Upper lobe of left lung (tissue), 6 donors: ENCODE data around the gene PCGF3. TPM values are rescaled to one million over a fixed set of nuclear protein-coding genes. Genes with fewer than 3 reads are reported as not detected.
A peak's percentile ranks its signal among the peaks of the same experiment; 100 is the strongest.

Experiments used
- ATAC-seq, 2 donors: fragments of 200-7000 bp; cut with Tn5 transposase; one replicate each; pipeline ENCODE4 v1.9.1; 2022; ENCODE audit warnings: mild to moderate bottlenecking in 2 of 2, moderate library complexity in 2 of 2; ENCODE audit not compliant: low FRiP score in 2 of 2
- DNase-seq, 2 donors: peaks; one replicate each; pipeline ENCODE4 v3.0.0-alpha.2; 2019 to 2020
- H3K27ac ChIP-seq, 4 donors: fragments of 200-600 bp; sonication (generic); one replicate each; pipeline ENCODE4 v1.5.1; 2016 to 2019
- H3K27me3 ChIP-seq, 4 donors: fragments of 200-600 bp; sonication (generic); one replicate each; pipeline ENCODE4 v1.5.1; 2017 to 2019
- H3K36me3 ChIP-seq, 4 donors: fragments of 200-600 bp; sonication (generic); one replicate each; pipeline ENCODE4 v1.5.1; 2016 to 2019
- H3K4me1 ChIP-seq, 4 donors: fragments of 200-600 bp; sonication (generic); one replicate each; pipeline ENCODE4 v1.5.1; 2018 to 2019
- H3K4me3 ChIP-seq, 4 donors: fragments of 200-600 bp; sonication (generic); one replicate each; pipeline ENCODE4 v1.5.1; 2017 to 2019; ENCODE audit warnings: mild to moderate bottlenecking in 2 of 4, moderate library complexity in 1 of 4
- H3K9me3 ChIP-seq, 4 donors: fragments of 200-600 bp; sonication (generic); one replicate each; pipeline ENCODE4 v1.5.1; 2018 to 2019
- CTCF ChIP-seq, 6 experiments: fragments of 450-650 bp in 4 of 6; fragments of 200-600 bp in 2 of 6; sonication (generic) in 2 of 6; IDR thresholded peaks; one replicate each; pipeline ENCODE4 v1.5.1; 2016 to 2019; ENCODE audit warnings: antibody characterized with exemption in 6 of 6
- EP300 ChIP-seq, 4 donors: sonication (generic); formaldehyde crosslinking; IDR thresholded peaks; one replicate each; pipeline ENCODE4 v1.5.1; 2017; ENCODE audit warnings: antibody characterized with exemption in 4 of 4, control low read depth in 2 of 4
- POLR2A ChIP-seq, 4 donors: fragments of 450-650 bp; IDR thresholded peaks; one replicate each; pipeline ENCODE4 v1.5.1; 2016 to 2017; ENCODE audit warnings: antibody characterized with exemption in 4 of 4, mild to moderate bottlenecking in 2 of 4
- POLR2AphosphoS5 ChIP-seq, 2 donors: sonication (generic); formaldehyde crosslinking; IDR thresholded peaks; one replicate each; pipeline ENCODE4 v1.5.1; 2017; ENCODE audit warnings: antibody characterized with exemption in 2 of 2
- WGBS, 2 donors: methylation state at CpG; one replicate each; pipeline ENCODE4 v1.1.5; 2017 to 2018; 5-methylcytosine and 5-hydroxymethylcytosine counted together
- total RNA-seq, 6 donors: library from RNA; depleted of rRNA in 4 of 6; stranded (reverse); fragments of >200 nt in 4 of 6; gene quantifications; one replicate each; pipeline versions ENCODE4 v1.1.0 to v1.2.1, GENCODE V29; 2016 to 2021
- donor health status: DM: no; HTN: no; CAD: no; lungs with moderate emphysema.
- donor health status: DM: no; HTN: yes; CAD: no; lungs with severe emphysema.

PCGF3 gene
- total RNA-seq, 6 donors from 2014 or later = 36.4 to 150 (median 41.0) TPM

GRCh38 chr4:680928-681645 is 24.5 kb upstream of the PCGF3 start:
- Histone ChIP-seq H3K27me3 (no peaks in the 10 kb centered on the region), H3K27ac (peak overlapping the region in 2 of 4 donors; percentile 37 to 54), H3K36me3 (no peaks in the 10 kb centered on the region), H3K4me1 (peaks cover 21 to 37% (median 26%) of the 10 kb centered on the region in 4 donors), H3K9me3 (no peaks in the 10 kb centered on the region), H3K4me3 (peak overlapping the region; percentile 49 to 64 (median 57))
- 1% methylated on average over 35 of the region's 62 CpGs; no CpG with 5 or more reads in 1 of the 2 donors for WGBS, 2 donors
- peak in 1 of 2 donors; percentile 77 for ATAC-seq
- TF ChIP-seq CTCF (IDR thresholded peaks at IDR 0.05) (no peak), POLR2AphosphoS5 (IDR thresholded peaks at IDR 0.05) (no peak), POLR2A (IDR thresholded peaks at IDR 0.05) (peak in 1 of 4 donors; percentile 27), EP300 (IDR thresholded peaks at IDR 0.05) (no peak)
- DNase-seq = peak; percentile 55 to 93

GRCh38 chr4:681736-682451 is 23.7 kb upstream of the PCGF3 start:
- peak overlapping the region in 3 of 4 donors; percentile 29 to 56 (median 31) for H3K4me3 ChIP-seq
- H3K9me3 ChIP-seq = no peaks in the 10 kb centered on the region
- ATAC-seq = no peak
- H3K4me1 ChIP-seq = peaks cover 24 to 44% (median 30%) of the 10 kb centered on the region in 4 donors
- DNase-seq = peak; percentile 56 to 92
- no peaks in the 10 kb centered on the region for H3K27me3 ChIP-seq
- peaks cover 0 to 5% (median 0%) of the 10 kb centered on the region in 4 donors for H3K36me3 ChIP-seq
- H3K27ac ChIP-seq = no peak overlapping the region
- WGBS, 2 donors = 89% methylated on average over 35 of the region's 58 CpGs; no CpG with 5 or more reads in 1 of the 2 donors
- TF ChIP-seq POLR2AphosphoS5 (IDR thresholded peaks at IDR 0.05) = no peak
- TF ChIP-seq CTCF (IDR thresholded peaks at IDR 0.05) = no peak
- no peak for TF ChIP-seq POLR2A (IDR thresholded peaks at IDR 0.05)
- TF ChIP-seq EP300 (IDR thresholded peaks at IDR 0.05) = no peak

- TF ChIP-seq POLR2AphosphoS5 (IDR thresholded peaks at IDR 0.05) (no peak), POLR2A (IDR thresholded peaks at IDR 0.05) (no peak), CTCF (IDR thresholded peaks at IDR 0.05) (no peak), EP300 (IDR thresholded peaks at IDR 0.05) (no peak)
- DNase-seq = peak in 1 of 2 donors; percentile 71
Measured at GRCh38 chr4:682490-683172, 23.0 kb upstream of the PCGF3 start.

GRCh38 chr4:683247-683897 is 22.3 kb upstream of the PCGF3 start:
- no peak overlapping the region for H3K4me3 ChIP-seq
- H3K4me1 ChIP-seq = peaks cover 39 to 59% (median 44%) of the 10 kb centered on the region in 4 donors
- peak in 1 of 2 donors; percentile 58 for DNase-seq
- H3K9me3 ChIP-seq = no peaks in the 10 kb centered on the region
- ATAC-seq = no peak
- WGBS, 2 donors = 73 to 81% methylated on average over 16 to 23 of the region's 25 CpGs
- TF ChIP-seq EP300 (IDR thresholded peaks at IDR 0.05) (no peak), POLR2A (IDR thresholded peaks at IDR 0.05) (no peak), CTCF (IDR thresholded peaks at IDR 0.05) (no peak), POLR2AphosphoS5 (IDR thresholded peaks at IDR 0.05) (no peak)
- H3K36me3 ChIP-seq = peaks cover 0 to 5% (median 0%) of the 10 kb centered on the region in 4 donors
- H3K27ac ChIP-seq = peak overlapping the region in 2 of 4 donors; percentile 19
- H3K27me3 ChIP-seq = no peaks in the 10 kb centered on the region

More at GRCh38 chr4:682490-683172, 23.0 kb upstream of the PCGF3 start:
- H3K4me1 ChIP-seq = peaks cover 32 to 51% (median 37%) of the 10 kb centered on the region in 4 donors
- no peaks in the 10 kb centered on the region for H3K9me3 ChIP-seq
- no peak overlapping the region for H3K4me3 ChIP-seq
- H3K36me3 ChIP-seq = peaks cover 0 to 5% (median 0%) of the 10 kb centered on the region in 4 donors
- H3K27me3 ChIP-seq = no peaks in the 10 kb centered on the region
- WGBS, 2 donors = 90 to 96% methylated on average over 9 to 21 of the region's 23 CpGs
- no peak for ATAC-seq
- no peak overlapping the region for H3K27ac ChIP-seq
